Coronary artery (tissue), 2 donors: ENCODE results near the gene NAGLU.

Source experiments
- DNase-seq: peaks from one replicate; pipeline ENCODE4 v3.0.0-alpha.2; 2017; ENCODE audit warnings: low spot score
- H3K27ac ChIP-seq, 2 donors: fragments of 200-600 bp; sonication (generic); one replicate each; pipeline ENCODE4 v1.5.1; 2016 to 2019
- H3K4me3 ChIP-seq: fragments of 200-600 bp; sonication (generic); 2 replicates; pipeline ENCODE4 v1.5.1; 2016; ENCODE audit warnings: mild to moderate bottlenecking, moderate library complexity
- TF ChIP-seq, protein P1 (sequence below): fragments of 200-600 bp; sonication (generic); IDR thresholded peaks from one replicate; pipeline ENCODE4 v1.5.1; 2019; ENCODE audit warnings: antibody characterized with exemption

Gene NAGLU

DNA sequence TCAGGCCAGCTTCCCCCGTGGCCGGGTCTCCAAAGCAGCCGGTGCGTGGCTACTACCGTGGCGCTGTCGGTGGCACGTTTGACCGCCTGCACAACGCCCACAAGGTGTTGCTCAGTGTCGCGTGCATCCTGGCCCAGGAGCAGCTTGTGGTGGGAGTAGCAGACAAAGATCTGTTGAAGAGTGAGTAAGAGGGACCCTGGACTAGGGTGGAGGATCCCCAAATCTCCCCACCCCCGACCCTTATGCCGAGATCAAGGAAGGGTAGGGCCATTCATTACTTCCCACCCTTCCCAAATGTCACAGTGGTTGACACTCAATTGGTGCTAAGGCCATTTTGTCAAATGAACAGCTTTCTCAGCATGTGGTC lies 27.1 kb downstream of the NAGLU start:
- Histone ChIP-seq H3K4me3 (peak overlapping the region; percentile 80), H3K27ac (peak overlapping the region in 1 of 2 donors; percentile 93)
- TF ChIP-seq, protein P1, sequence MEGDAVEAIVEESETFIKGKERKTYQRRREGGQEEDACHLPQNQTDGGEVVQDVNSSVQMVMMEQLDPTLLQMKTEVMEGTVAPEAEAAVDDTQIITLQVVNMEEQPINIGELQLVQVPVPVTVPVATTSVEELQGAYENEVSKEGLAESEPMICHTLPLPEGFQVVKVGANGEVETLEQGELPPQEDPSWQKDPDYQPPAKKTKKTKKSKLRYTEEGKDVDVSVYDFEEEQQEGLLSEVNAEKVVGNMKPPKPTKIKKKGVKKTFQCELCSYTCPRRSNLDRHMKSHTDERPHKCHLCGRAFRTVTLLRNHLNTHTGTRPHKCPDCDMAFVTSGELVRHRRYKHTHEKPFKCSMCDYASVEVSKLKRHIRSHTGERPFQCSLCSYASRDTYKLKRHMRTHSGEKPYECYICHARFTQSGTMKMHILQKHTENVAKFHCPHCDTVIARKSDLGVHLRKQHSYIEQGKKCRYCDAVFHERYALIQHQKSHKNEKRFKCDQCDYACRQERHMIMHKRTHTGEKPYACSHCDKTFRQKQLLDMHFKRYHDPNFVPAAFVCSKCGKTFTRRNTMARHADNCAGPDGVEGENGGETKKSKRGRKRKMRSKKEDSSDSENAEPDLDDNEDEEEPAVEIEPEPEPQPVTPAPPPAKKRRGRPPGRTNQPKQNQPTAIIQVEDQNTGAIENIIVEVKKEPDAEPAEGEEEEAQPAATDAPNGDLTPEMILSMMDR: no peak
- DNase-seq: no peak

DNA sequence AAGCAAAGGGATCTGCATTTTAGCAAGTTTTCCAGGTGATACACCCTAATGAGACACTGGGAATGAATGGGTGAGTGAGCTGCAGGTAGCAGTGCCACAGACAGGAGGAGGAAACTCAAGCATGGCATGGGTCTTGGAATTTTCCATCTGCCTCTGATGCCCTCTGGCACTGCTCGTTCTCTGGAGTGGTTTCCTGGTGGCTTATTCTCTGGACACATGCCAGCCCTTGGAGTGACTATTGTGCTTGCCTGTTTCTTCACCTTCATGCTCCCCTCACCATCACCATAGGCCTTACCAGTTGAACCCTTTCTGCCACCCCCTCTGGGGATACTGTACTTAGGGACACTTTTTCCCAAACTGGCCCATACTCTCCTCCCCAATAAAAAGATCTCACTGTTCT lies 27.5 kb downstream of the NAGLU start:
- H3K4me3 ChIP-seq: peak overlapping the region; percentile 80
- DNase-seq: no peak
- peak overlapping the region in 1 of 2 donors; percentile 93 for H3K27ac ChIP-seq

DNA sequence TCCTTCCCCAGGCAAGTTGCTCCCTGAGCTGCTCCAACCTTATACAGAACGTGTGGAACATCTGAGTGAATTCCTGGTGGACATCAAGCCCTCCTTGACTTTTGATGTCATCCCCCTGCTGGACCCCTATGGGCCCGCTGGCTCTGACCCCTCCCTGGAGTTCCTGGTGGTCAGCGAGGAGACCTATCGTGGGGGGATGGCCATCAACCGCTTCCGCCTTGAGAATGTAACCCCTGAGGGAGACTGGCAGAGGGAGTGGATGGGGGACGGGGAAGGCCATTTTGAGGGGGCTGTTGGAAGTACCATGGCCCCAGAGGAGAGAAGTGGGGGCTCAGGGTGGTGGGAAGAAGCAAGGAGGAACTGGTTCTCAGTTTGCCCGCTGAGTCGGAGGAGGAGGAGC lies 27.9 kb downstream of the NAGLU start:
- no peak overlapping the region for H3K27ac ChIP-seq
- TF ChIP-seq, protein P1: no peak
- peak overlapping the region; percentile 80 for H3K4me3 ChIP-seq
- DNase-seq: no peak

More for the DNA sequence above, 27.5 kb downstream of the NAGLU start:
- TF ChIP-seq, protein P1: no peak

DNA sequence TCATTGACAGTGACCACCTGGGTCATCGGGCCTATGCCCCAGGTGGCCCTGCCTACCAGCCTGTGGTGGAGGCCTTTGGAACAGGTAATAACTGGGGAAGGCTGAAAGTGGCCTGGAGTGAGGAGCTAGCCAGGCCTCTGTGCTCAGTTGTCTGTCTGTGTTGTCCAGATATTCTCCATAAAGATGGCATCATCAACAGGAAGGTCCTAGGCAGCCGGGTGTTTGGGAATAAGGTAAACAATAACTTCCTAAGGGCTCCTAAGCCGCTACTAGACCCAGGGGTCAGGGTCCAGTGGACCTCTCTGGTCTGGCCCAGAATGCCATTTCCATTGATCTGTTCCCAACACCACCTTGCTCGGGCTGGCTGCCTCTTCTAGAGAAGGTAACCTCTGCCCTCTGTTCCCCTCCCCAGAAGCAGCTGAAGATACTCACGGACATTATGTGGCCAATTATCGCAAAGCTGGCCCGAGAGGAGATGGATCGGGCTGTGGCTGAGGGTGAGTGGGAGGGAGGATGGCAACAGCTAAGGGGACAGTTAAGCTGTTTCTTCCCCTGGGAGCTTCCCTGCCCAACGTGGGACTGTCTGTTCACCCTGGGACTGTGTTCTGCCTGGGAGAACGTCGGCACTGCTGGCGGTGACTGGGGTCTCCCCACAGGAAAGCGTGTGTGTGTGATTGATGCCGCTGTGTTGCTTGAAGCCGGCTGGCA lies 28.9 kb downstream of the NAGLU start:
- no peak overlapping the region for H3K27ac ChIP-seq
- DNase-seq: no peak
- TF ChIP-seq, protein P1: no peak
- no peak overlapping the region for H3K4me3 ChIP-seq

DNA sequence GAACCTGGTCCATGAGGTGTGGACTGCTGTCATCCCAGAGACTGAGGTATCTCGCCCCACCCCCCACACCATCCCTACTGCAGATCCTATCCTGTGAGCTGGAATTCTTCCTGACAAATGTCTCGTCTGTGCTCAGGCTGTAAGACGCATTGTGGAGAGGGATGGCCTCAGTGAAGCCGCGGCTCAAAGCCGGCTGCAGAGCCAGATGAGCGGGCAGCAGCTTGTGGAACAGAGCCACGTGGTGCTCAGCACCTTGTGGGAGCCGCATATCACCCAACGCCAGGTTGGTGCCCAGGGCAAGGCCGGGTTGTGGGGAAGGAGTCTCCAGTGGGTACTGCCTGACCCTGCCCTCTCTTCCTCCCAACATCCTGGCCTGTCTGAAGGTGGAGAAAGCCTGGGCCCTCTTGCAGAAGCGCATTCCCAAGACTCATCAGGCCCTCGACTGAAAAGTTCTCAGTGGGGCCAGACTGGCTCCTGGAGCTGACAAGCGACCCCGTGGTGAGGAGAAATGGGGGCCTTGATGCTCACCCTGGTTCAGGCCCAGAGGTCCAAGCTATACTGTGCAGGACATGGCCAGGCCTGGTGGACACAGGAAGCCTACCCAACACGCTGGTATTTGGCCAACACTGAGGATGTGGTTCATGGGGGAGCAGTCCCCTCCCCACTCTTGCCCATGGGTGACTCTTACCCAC lies 29.6 kb downstream of the NAGLU start:
- TF ChIP-seq, protein P1: no peak
- Histone ChIP-seq H3K4me3 (no peak overlapping the region), H3K27ac (peak overlapping the region in 1 of 2 donors; percentile 93)
- DNase-seq: no peak

DNA sequence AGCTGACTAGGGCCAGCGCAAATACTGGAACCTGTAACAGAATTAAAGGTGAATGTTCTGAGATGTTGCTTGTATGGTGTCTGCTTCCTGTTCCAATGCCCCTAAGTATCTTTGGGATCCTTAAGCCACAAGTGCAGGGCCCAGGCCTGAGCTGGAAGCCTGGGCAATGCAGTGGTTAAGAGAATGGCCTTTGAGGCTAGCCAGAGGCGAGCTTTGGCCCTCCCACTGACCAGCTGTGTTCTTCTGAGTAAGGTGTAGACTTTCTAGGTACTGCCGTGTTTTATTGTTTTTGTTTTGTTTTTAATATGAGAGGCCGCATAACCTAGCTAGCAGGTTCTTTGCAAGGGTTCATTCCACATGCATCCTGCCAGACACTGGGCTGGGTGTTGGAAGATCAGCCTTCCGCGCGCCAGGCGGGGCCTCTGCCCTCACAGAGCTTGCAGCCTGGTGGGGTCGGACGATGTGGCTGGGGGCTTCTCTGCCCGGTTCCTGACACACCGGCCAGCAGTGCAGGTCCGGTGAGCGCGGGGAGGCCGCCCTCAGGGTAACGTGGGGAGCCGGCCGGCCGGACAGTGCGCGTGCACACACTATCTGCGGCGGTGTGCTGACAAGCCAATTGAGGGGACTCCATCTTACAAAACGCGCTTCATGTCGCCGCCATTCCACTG lies 30.3 kb downstream of the NAGLU start:
- Histone ChIP-seq H3K4me3 (peak overlapping the region; percentile 87), H3K27ac (peak overlapping the region; percentile 86 to 93)
- no peak for DNase-seq
- TF ChIP-seq, protein P1: no peak
